NCI-H1092 treated with DMSO at 0.1 percent for 48 hours (cell line): Measurements from ENCODE around the gene HOXB4.

Experiments
- DNase-seq: peaks from one replicate; lab custom pipeline; 2025; lab: John Stamatoyannopoulos, UW

Gene HOXB4

DNA sequence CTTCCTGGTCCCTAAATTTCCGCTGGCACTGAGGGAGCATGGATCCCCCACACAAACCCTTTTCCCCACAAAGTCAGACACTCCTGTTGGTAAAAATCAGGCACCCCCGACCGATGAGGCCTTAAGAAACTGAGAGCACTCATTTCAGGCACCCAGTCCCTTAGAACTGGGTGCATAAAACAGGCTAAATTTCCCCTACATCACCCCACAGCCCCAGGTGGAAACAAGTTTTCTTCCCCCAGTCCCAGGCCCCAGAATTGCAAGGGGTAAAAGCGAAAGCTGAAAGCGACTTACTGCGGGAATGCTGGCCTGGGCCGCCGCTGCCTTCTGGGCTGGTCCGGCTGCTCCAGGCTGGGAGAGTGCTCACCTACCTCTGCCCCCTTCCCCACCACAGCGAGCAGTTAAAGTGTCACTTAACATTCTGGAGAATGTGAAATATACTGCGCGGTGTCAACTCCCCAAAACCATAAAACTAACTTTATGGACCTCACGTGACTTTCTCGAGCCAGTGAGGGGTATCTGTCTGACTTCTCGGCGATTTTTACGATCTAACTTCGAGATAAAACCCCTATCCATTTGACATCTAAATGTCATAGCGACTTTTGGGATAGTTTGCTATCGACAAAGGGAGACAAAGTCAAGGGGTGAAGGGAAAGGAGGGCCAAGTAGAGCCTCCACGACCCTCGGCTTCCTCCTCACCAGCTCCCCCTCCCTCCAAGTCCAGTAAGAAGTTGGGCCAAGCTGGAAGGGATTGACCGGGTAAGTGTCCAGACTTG is 11.9 kb upstream of the HOXB4 start, which contains the start of gene HOXB3:
Gene HOXB3, minus strand, starts transcription at position 411 of the 776 bp plus-strand sequence. CDS start 37,767 bp downstream, outside the sequence.
- DNase-seq = no peak

GRCh38 chr17:48589060-48589830 is 11.1 kb upstream of the HOXB4 start:
- no peak for DNase-seq

- no peak for DNase-seq
Observed at GRCh38 chr17:48588528-48588927, 10.4 kb upstream of the HOXB4 start.

DNA sequence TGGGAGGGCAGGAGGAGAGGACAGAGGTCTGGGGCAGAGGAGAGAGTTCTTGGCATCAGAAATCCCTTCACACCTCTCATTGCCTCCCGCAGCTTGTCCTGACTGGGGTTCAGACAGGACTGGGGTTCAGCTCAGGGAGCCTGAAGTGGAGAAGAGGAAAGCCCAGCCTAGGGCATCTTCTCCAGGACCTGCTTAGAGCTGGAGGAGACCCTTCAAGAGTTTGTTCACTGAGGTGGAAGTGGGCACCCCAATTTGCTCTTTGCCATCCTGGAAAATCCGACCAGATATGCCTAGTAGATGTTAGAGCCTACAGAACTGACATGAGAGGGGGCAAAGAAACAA is 9.9 kb upstream of the HOXB4 start:
- DNase-seq = no peak

- DNase-seq = peak; percentile 98
Observed at GRCh38 chr17:48587276-48588073, 9.3 kb upstream of the HOXB4 start.

DNA sequence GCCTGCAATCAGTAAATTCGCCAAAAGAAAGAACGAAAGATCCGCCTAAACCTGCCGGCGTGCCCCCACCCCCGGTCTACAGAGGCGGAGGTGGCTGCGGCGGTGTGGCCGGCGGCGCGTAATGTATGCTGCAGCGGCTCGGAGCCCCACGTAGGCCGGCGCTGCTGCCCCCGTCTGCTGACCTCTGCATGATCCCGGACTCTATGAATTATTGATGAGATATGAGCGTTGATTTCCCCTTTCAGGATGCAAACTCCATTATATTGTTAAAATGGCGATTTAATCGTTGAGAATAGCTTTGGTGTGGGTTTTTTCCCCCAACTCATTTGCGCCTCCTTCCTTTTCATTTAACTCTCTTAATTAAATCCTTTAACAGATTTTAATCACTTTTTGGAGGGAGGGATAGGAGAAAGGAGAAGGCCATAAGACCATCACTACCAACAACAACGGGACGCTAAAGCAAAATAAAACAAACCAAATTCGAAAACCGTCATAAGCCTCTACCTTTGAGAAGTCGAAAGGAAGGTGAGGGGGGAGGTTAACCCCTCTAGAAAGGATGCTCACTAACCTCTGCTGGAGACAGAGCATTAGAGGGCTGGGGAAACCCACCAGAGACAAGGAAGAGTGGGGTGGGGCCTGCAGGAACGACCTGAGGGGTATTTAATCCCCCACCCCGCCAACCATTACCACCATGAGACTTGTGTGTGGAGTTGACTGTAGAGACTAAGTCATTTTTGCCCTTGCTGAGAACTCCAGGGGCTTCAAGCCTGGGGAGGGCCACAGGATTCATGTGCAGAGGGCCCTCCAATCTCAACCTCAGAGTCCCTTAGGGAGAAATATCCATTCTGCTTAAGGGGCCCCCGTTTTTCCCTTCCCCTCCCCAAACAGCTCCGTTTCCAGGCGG is 8.5 kb upstream of the HOXB4 start:
- DNase-seq = no peak

DNA sequence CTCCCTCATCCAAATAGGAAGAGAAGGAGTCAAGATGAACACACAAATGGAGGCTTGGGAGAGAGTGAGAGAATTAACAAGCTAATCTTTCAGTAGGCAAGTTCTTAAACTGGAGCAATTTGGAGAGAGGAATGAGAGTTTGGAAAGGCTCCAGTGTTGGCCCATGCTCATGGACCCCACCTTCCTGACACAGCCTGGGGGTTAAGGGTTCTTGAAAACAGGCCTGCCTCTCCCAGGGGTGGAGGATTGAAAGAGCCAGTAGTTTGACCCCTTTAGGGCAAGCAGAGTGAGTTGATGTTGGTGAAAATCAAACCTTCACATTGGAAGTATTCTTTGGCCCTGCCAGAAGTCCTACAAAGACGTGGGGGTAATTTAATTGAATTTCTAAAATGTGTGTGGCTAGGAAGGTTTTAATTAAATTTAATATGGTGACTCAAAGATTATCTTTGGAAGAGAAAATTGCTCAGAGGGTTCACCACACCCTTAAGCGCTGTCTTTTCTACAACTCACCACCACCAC is 6.1 kb upstream of the HOXB4 start:
- DNase-seq = no peak

DNA sequence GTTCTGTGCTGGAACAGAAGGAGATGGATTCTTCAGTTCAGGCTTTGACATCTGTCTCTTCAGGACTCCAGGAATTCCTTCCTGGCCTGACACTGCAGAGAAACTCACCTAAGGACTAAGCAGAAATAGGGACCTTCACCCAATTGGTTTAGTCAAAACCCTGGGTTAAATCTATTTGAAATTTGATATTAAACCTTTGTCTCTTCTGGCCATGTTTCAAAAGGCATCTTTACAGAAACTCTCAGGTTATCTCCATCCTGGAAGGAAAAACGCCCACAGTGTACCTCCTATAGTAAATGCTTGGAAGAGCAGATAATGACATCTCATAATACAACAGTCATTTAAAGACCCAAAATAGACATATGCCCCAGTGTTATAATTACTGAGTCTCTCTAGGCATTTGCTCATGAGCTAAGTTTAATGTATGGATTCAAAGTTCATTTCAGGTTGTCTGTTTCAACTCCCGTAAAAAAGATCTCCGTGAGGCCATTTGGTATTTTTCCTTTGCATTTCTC is 5.6 kb upstream of the HOXB4 start:
- no peak for DNase-seq

GRCh38 chr17:48582750-48583069 is 4.6 kb upstream of the HOXB4 start:
- no peak for DNase-seq

GRCh38 chr17:48579760-48580554 is 1.8 kb upstream of the HOXB4 start:
- DNase-seq = no peak

DNA sequence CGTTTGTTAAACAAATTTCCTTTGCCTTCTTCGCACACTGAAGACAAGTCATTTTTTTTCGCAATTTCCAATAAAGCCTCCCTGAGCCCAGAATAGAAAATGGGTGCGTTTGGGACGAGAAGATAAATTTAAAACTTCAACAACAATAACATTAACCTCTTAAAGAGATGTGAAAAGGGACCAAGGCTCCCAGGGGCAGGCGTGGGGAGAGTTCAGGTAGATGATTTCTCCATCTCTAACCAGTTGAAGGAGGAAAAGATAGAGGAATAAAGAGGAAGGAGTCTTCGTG is 1.3 kb upstream of the HOXB4 start:
- DNase-seq = no peak

DNA sequence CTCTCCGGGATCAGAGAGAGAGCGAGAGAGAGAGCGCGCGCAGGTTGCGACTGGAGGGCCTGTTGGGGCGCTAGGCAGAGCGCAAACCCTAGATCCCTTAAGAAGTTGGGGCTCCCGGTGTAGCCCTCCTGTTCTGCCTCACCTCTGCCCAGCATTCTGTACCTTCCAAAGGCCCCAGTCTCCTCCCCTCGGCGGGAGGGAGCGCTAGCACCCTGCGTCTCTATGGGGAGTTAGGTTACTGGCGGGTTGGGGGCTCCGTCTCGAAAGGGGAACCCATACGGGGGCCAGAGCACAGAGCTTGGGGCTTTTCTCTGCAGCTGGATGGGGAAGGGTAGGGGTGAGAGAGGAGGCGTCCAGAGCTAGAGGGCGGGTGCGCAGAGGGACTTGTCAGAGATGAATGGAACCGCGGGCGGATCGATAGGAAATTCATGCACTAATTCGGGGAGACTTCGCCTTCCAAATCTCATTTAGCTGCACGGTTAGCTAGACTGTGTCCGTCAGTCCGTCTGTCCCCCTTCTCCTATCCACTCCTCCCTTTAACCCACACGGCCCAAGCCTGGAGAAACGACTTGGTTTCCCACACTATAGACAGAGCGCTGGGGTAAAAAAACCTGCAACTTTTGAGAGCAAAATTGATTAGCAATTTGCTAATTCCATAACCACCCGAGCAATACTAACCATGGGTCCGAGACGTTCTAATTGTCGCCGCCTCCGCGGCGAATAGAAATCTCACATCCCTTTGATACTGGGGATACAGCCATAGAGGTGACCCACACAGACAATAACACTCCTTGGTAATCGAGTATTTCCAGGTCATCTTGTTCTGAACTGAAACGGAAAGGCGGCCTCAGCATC is 693 bp upstream of the HOXB4 start:
- DNase-seq = no peak

DNA sequence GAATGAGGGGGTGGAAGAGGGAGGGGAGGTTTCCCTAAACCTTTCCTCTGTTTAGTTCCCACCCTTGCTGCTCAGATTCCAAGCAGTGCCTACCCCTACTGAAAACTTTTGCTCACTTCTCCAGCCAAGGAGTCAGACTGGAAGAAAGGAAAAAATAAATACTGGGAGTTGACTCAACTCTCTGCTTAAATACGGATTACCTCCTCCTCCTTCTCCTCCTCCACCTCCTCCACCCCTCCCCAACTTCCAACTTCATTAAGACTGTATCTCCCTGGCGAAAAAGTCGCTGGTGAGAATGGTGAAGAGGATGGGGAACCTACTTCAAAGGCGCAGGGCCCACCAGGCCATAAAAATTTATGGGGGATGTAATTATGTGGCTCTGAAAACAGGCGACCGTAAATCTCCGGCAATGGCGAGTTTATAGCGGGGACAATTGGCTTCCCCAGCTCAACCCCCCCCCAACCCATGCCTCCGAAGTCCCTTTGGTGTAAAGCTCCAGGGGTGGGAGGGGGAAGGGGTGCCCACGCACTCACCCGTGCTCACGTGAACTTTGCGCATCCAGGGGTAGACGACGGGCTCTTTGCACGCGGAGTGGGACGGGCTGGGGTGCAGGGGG is 712 bp downstream of the HOXB4 start:
- DNase-seq = no peak

GRCh38 chr17:48576479-48577309 is 1.5 kb downstream of the HOXB4 start:
- no peak for DNase-seq

GRCh38 chr17:48575673-48576478 is 2.3 kb downstream of the HOXB4 start:
- DNase-seq = no peak

DNA sequence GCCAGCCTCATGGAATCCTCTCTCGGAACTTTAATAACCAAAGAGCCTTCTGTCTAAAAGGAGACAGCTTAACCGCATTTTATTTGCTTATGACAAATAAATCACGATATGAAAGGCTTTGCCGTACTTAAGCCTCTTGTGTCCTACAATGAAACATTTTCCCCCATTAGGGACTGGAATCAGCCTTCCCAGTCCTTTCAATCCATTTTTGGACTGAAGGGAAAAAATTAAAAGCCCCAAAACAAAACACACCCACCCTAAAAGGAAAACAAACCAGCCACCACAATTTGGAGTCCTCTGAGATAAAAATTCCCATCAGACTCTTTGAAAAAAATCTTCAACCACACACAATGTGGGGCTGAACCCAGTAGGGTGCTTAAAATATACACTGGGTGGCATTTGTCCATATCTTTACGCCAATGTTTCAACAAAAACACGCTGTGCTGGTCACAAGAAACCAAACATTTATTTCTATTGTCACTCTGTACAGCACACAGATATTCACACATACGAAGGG is 3.0 kb downstream of the HOXB4 start:
- no peak for DNase-seq

- DNase-seq = no peak
Observed at GRCh38 chr17:48574505-48575065, 3.6 kb downstream of the HOXB4 start.
